IMR-90 (cell line): ENCODE data around the gene RNF166. TPM values are rescaled to one million over a fixed set of nuclear protein-coding genes. Genes with fewer than 3 reads are reported as not detected.
A peak's percentile ranks its signal among the peaks of the same experiment; 100 is the strongest.

Experiments used
- ATAC-seq: fragments of 200-7000 bp; cut with Tn5 transposase; 2 replicates; pipeline ENCODE4 v1.9.1; 2020; ENCODE audit warnings: low read depth, mild to moderate bottlenecking, moderate library complexity
- BruUV-seq: library from RNA; stranded (reverse); fragments of 400-500 nt; replicated peaks from 2 replicates; lab custom pipeline; 2021; lab: Mats Ljungman, UMichigan
- CTCF ChIA-PET: fragments of 300-600 bp; formaldehyde crosslinking; extraction: SDS; loops from one replicate; lab custom pipeline; 2021; ENCODE audit warnings: antibody characterized with exemption; lab: Yijun Ruan, JAX
- POLR2A ChIA-PET: fragments of 300-600 bp; sonication (Branson Sonifier 250); formaldehyde crosslinking; loops from one replicate; lab custom pipeline; 2022; ENCODE audit warnings: antibody characterized with exemption; ENCODE audit not compliant: unreplicated experiment; lab: Charles Lee
- DNase-seq: peaks from one replicate; pipeline ENCODE4 v3.0.0; 2013
- H2AFZ ChIP-seq: replicated peaks from 2 replicates; pipeline ENCODE3; 2013; ENCODE audit warnings: low read length, mild to moderate bottlenecking; ENCODE audit not compliant: poor library complexity
- H2AK5ac ChIP-seq: 2 replicates; pipeline ENCODE4 v1.6.1; 2013; ENCODE audit warnings: low read depth, low read length, inconsistent platforms
- H2AK9ac ChIP-seq: replicated peaks from 2 replicates; pipeline ENCODE3; 2013; ENCODE audit warnings: mild to moderate bottlenecking, low read depth, low read length, moderate library complexity; ENCODE audit not compliant: poor library complexity
- H2BK120ac ChIP-seq: 2 replicates; pipeline ENCODE4 v1.6.1; 2013; ENCODE audit warnings: low read depth, low read length, inconsistent platforms
- H2BK15ac ChIP-seq: 3 replicates; pipeline ENCODE4 v1.6.1; 2013; ENCODE audit warnings: low read depth, low read length, inconsistent platforms
- H2BK20ac ChIP-seq: 2 replicates; pipeline ENCODE4 v1.6.1; 2013; ENCODE audit warnings: low read depth, mild to moderate bottlenecking, inconsistent platforms, low read length, moderate library complexity
- H2BK5ac ChIP-seq: 2 replicates; pipeline ENCODE4 v1.6.1; 2013; ENCODE audit warnings: mild to moderate bottlenecking, low read depth, low read length, inconsistent platforms; ENCODE audit not compliant: poor library complexity, severe bottlenecking
- H3K14ac ChIP-seq: replicated peaks from 2 replicates; pipeline ENCODE4 v1.6.1; 2013; ENCODE audit warnings: low read depth, low read length, inconsistent platforms
- H3K18ac ChIP-seq: 2 replicates; pipeline ENCODE4 v1.6.1; 2013; ENCODE audit warnings: low read depth, low read length, control low read depth
- H3K23ac ChIP-seq: 2 replicates; pipeline ENCODE4 v1.6.1; 2013; ENCODE audit warnings: low read depth, low read length, inconsistent platforms
- H3K27ac ChIP-seq: 2 replicates; pipeline ENCODE4 v1.5.1; 2013; ENCODE audit warnings: mild to moderate bottlenecking, control low read depth, low read length; ENCODE audit not compliant: insufficient read depth
- H3K27me3 ChIP-seq: 2 replicates; pipeline ENCODE4 v1.6.1; 2013; ENCODE audit warnings: low read length; ENCODE audit not compliant: control insufficient read depth, insufficient read depth
- H3K36me3 ChIP-seq: 2 replicates; pipeline ENCODE4 v1.6.1; 2013; ENCODE audit warnings: low read length, mixed read lengths; ENCODE audit not compliant: control insufficient read depth, insufficient read depth
- H3K4ac ChIP-seq: 2 replicates; pipeline ENCODE4 v1.6.1; 2013; ENCODE audit warnings: low read depth, low read length, inconsistent platforms
- H3K4me1 ChIP-seq: 2 replicates; pipeline ENCODE4 v1.6.1; 2013; ENCODE audit warnings: low read length, mixed read lengths; ENCODE audit not compliant: control insufficient read depth, insufficient read depth
- H3K4me2 ChIP-seq: 2 replicates; pipeline ENCODE4 v1.6.1; 2013; ENCODE audit warnings: low read depth, mild to moderate bottlenecking, control low read depth, low read length, moderate library complexity
- H3K4me3 ChIP-seq: 2 replicates; pipeline ENCODE4 v1.5.1; 2013; ENCODE audit warnings: low read depth, mild to moderate bottlenecking, control low read depth, low read length, moderate library complexity; ENCODE audit not compliant: insufficient read depth
- H3K56ac ChIP-seq: 2 replicates; pipeline ENCODE4 v1.6.1; 2013; ENCODE audit warnings: low read length, inconsistent platforms; ENCODE audit not compliant: insufficient read depth; ENCODE audit errors: extremely low read depth
- H3K79me1 ChIP-seq, 2 experiments: 2 replicates each; pipeline ENCODE4 v1.6.1; 2013; ENCODE audit warnings: low read length in 2 of 2, inconsistent platforms in 1 of 2, low read depth in 1 of 2
- H3K9ac ChIP-seq: 2 replicates; pipeline ENCODE4 v1.6.1; 2013; ENCODE audit warnings: low read depth, low read length, control low read depth
- H3K9me1 ChIP-seq: 2 replicates; pipeline ENCODE4 v1.6.1; 2013; ENCODE audit warnings: low read length, inconsistent platforms; ENCODE audit not compliant: insufficient read depth
- H3K9me3 ChIP-seq: 2 replicates; pipeline ENCODE4 v1.6.1; 2013; ENCODE audit warnings: low read length; ENCODE audit not compliant: control insufficient read depth, insufficient read depth
- H4K20me1 ChIP-seq: 2 replicates; pipeline ENCODE4 v1.6.1; 2013; ENCODE audit warnings: low read length, inconsistent platforms; ENCODE audit not compliant: insufficient read depth
- H4K5ac ChIP-seq: 2 replicates; pipeline ENCODE4 v1.6.1; 2013; ENCODE audit warnings: mild to moderate bottlenecking, low read depth, low read length, control low read depth
- H4K8ac ChIP-seq, 2 experiments: 2 replicates each; pipeline ENCODE4 v1.6.1; 2013; ENCODE audit warnings: low read depth in 2 of 2, low read length in 2 of 2, control low read depth in 1 of 2, inconsistent platforms in 1 of 2
- H4K91ac ChIP-seq: 2 replicates; pipeline ENCODE4 v1.6.1; 2013; ENCODE audit warnings: low read depth, low read length, inconsistent platforms; ENCODE audit not compliant: insufficient read depth
- BHLHE40 ChIP-seq: fragments of 150-350 bp; IDR thresholded peaks from 2 replicates; pipeline ENCODE4 v1.6.1; 2016; ENCODE audit warnings: mild to moderate bottlenecking, low read depth, low read length
- CHD1 ChIP-seq: IDR thresholded peaks from 2 replicates; pipeline ENCODE4 v1.6.1; 2012; ENCODE audit warnings: low read depth, low read length, improper control_type of control experiment
- CTCF ChIP-seq: conservative IDR thresholded peaks from 2 replicates; pipeline ENCODE4 v1.5.1; 2012; ENCODE audit warnings: mild to moderate bottlenecking, low read depth, low read length, improper control_type of control experiment
- FOS ChIP-seq: fragments of 150-350 bp; IDR thresholded peaks from 2 replicates; pipeline ENCODE4 v1.6.1; 2016; ENCODE audit warnings: low read depth, low read length
- MAFK ChIP-seq: IDR thresholded peaks from 2 replicates; pipeline ENCODE4 v1.6.1; 2012; ENCODE audit warnings: low read depth, low read length, improper control_type of control experiment
- MAZ ChIP-seq: IDR thresholded peaks from 2 replicates; pipeline ENCODE4 v1.6.1; 2012; ENCODE audit warnings: low read depth, mild to moderate bottlenecking, low read length, improper control_type of control experiment, moderate library complexity, borderline replicate concordance
- MXI1 ChIP-seq: IDR thresholded peaks from 2 replicates; pipeline ENCODE4 v1.6.1; 2012; ENCODE audit warnings: low read depth, mild to moderate bottlenecking, low read length, moderate library complexity, borderline replicate concordance
- NFE2L2 ChIP-seq: fragments of 150-350 bp; IDR thresholded peaks from 2 replicates; pipeline ENCODE4 v1.6.1; 2016; ENCODE audit warnings: low read depth, mild to moderate bottlenecking, low read length
- POLR2A ChIP-seq: IDR thresholded peaks from 2 replicates; pipeline ENCODE4 v1.6.1; 2012; ENCODE audit warnings: mild to moderate bottlenecking, low read depth, low read length
- RAD21 ChIP-seq: IDR thresholded peaks from 2 replicates; pipeline ENCODE4 v1.6.1; 2012; ENCODE audit warnings: low read length, improper control_type of control experiment
- RCOR1 ChIP-seq: IDR thresholded peaks from 2 replicates; pipeline ENCODE4 v1.6.1; 2012; ENCODE audit warnings: mild to moderate bottlenecking, low read length, improper control_type of control experiment; ENCODE audit not compliant: insufficient replicate concordance
- RFX5 ChIP-seq: IDR thresholded peaks from 2 replicates; pipeline ENCODE4 v1.8.0; 2012; ENCODE audit warnings: low read depth, mild to moderate bottlenecking, low read length, moderate library complexity
- SMC3 ChIP-seq: fragments of 150-350 bp; IDR thresholded peaks from 2 replicates; pipeline ENCODE4 v1.6.1; 2016; ENCODE audit warnings: low read depth, mild to moderate bottlenecking, antibody characterized with exemption, low read length, moderate library complexity
- USF2 ChIP-seq: fragments of 150-350 bp; IDR thresholded peaks from 2 replicates; pipeline ENCODE4 v1.6.1; 2017; ENCODE audit warnings: mild to moderate bottlenecking, antibody characterized with exemption, low read length, low read depth
- WGBS, 2 experiments: methylation state at CpG; one replicate each; pipeline versions ENCODE4 v1.1.5 to v1.1.7; 2013; ENCODE audit warnings: missing lambda C conversion rate in 2 of 2; ENCODE audit not compliant: insufficient read length in 1 of 2; ENCODE audit errors: extremely low coverage in 2 of 2; 5-methylcytosine and 5-hydroxymethylcytosine counted together
- dilution Hi-C: fragments of 300-500 bp; cut with HindIII; formaldehyde crosslinking; loops from one replicate; pipeline ENCODE4 v1.14.3; 2018; ENCODE audit warnings: low sequenced_read_pairs; ENCODE audit not compliant: unreplicated experiment
- in situ Hi-C: fragments of 300-500 bp; cut with MboI; formaldehyde crosslinking; loops from 3 replicates; pipeline ENCODE4 v1.14.3; 2019; ENCODE audit warnings: low sequenced_read_pairs, inconsistent platforms, mixed read lengths
- intact Hi-C: fragments of 100-400 bp; cut with micrococcal nuclease; formaldehyde crosslinking; loops from 2 replicates; pipeline ENCODE4 v1.10.0; 2022
- polyA plus RNA-seq, 3 experiments: library from polyadenylated mRNA; depleted of rRNA; stranded (reverse); fragments of >200 nt; gene quantifications; 2 replicates each; pipeline ENCODE4 v1.2.3, GENCODE V29; 2012; ENCODE audit warnings: low replicate concordance in 1 of 3
- total RNA-seq: library from RNA; depleted of rRNA; stranded (reverse); fragments of >200 nt; gene quantifications from 2 replicates; pipeline ENCODE4 v1.2.3, GENCODE V29; 2012
- TF ChIP-seq, protein P1 (sequence below): fragments of 150-350 bp; IDR thresholded peaks from 2 replicates; pipeline ENCODE4 v1.6.1; 2016; ENCODE audit warnings: low read depth, mild to moderate bottlenecking, low read length, moderate library complexity, borderline replicate concordance

The RNF166 gene
- total and polyA plus RNA-seq, 2 of the 4 experiments (the other 2 are of a cell fraction): 8.1 to 17.4 TPM

DNA sequence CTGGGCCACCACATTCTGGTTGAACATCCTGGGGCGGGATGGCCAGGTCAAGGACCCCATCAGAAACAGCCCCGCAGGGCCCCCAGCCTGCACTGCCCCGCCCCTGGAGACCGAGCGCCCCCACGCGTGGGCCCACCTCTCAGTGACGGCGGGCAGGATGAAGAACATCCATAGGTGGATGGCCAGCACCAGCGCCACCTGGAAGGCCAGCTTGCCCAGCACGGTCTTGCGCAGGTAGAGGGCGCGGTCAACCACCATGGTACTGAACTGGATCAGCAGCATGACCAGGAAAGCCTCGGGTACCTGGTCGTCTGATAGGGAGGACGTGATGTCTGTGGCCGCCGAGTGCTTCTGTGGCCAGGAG, 13.7 kb upstream of the RNF166 start:
- Histone ChIP-seq H3K9ac (no peak overlapping the region), H3K4me2 (no peak overlapping the region), H3K56ac (no peak overlapping the region), H4K8ac (no peak overlapping the region), H2AK5ac (no peak overlapping the region), H4K91ac (no peak overlapping the region), H3K27me3 (no peaks in the 10 kb centered on the region), H2BK5ac (no peak overlapping the region), H2BK15ac (no peak overlapping the region), H3K4me3 (no peak overlapping the region), H3K27ac (no peak overlapping the region), H3K9me1 (no peaks in the 10 kb centered on the region), H2AFZ (no peak overlapping the region), H4K20me1 (peaks cover 24% of the 10 kb centered on the region), H3K14ac (no peak overlapping the region), H3K23ac (no peak overlapping the region), H3K4me1 (no peaks in the 10 kb centered on the region), H2BK120ac (no peak overlapping the region), H3K36me3 (peaks cover 94% of the 10 kb centered on the region), H3K18ac (no peak overlapping the region), H3K4ac (no peak overlapping the region), H3K79me1 (peaks cover 5 to 22% of the 10 kb centered on the region in 2 experiments; a peak in 3 of 4 replicates), H2BK20ac (no peak overlapping the region), H2AK9ac (peak overlapping the region; percentile 28), H3K9me3 (no peaks in the 10 kb centered on the region), H4K5ac (no peak overlapping the region)
- dilution Hi-C loops: no loop called here
- ChIA-PET POLR2A (no interaction called here), CTCF (no interaction called here)
- TF ChIP-seq CHD1 (no peak), MAZ (no peak), MXI1 (no peak), NFE2L2 (no peak), CTCF (no peak), RAD21 (no peak), BHLHE40 (no peak), FOS (no peak), RFX5 (no peak), POLR2A (no peak), MAFK (no peak), USF2 (no peak), SMC3 (no peak), RCOR1 (no peak)
- TF ChIP-seq, protein P1, sequence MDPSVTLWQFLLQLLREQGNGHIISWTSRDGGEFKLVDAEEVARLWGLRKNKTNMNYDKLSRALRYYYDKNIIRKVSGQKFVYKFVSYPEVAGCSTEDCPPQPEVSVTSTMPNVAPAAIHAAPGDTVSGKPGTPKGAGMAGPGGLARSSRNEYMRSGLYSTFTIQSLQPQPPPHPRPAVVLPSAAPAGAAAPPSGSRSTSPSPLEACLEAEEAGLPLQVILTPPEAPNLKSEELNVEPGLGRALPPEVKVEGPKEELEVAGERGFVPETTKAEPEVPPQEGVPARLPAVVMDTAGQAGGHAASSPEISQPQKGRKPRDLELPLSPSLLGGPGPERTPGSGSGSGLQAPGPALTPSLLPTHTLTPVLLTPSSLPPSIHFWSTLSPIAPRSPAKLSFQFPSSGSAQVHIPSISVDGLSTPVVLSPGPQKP: no peak
- ATAC-seq: no peak
- no TSS peak for BruUV-seq
- intact Hi-C loops: no loop called here
- in situ Hi-C loops: no loop called here
- DNase-seq: no peak
- WGBS, 2 experiments: 100% methylated on average over 9 of the region's 19 CpGs; no CpG with 5 or more reads in 1 of the 2 experiments
